Limb (tissue), 2 donors: ENCODE data around the gene NRDE2.
"Not testable (repeated sequence)": the region's sequence is repeated elsewhere in the genome, so short reads cannot be mapped to it uniquely, and the experiment has no call there.

Experiments used
- DNase-seq, 2 donors: peaks; one replicate each; pipeline ENCODE4 v3.0.0-alpha.2; 2016; ENCODE audit errors: extremely low spot score in 2 of 2

Gene NRDE2

GRCh38 chr14:90274808-90275457 is 56.8 kb downstream of the NRDE2 start:
- DNase-seq = no peak

- DNase-seq = no peak
Measured at GRCh38 chr14:90274019-90274418, 57.7 kb downstream of the NRDE2 start.

- no peak for DNase-seq
Measured at GRCh38 chr14:90273532-90273931, 58.2 kb downstream of the NRDE2 start.

- DNase-seq = no peak
Measured at GRCh38 chr14:90272523-90272922, 59.2 kb downstream of the NRDE2 start.

- DNase-seq = no peak
Measured at GRCh38 chr14:90268420-90268819, 63.3 kb downstream of the NRDE2 start.

- DNase-seq = no peak
Measured at GRCh38 chr14:90266441-90267154, 65.1 kb downstream of the NRDE2 start.

- DNase-seq = no peak
Measured at GRCh38 chr14:90263748-90264449, 67.8 kb downstream of the NRDE2 start.

GRCh38 chr14:90256354-90257131 is 75.2 kb downstream of the NRDE2 start, which contains the start of gene PSMC1:
TSS of gene PSMC1 (plus strand) at chr14:90256553. CDS start at chr14:90256598, 45 bp downstream.
- DNase-seq = peak; percentile 93

GRCh38 chr14:90255871-90256270 is 75.9 kb downstream of the NRDE2 start:
- no peak for DNase-seq

- DNase-seq = no peak
Measured at GRCh38 chr14:90253826-90254225, 77.9 kb downstream of the NRDE2 start.

- DNase-seq = no peak
Measured at GRCh38 chr14:90248594-90248993, 83.1 kb downstream of the NRDE2 start.

GRCh38 chr14:90247441-90247840 is 84.3 kb downstream of the NRDE2 start:
- not testable (repeated sequence) for DNase-seq

- DNase-seq = no peak
Measured at GRCh38 chr14:90246936-90247335, 84.8 kb downstream of the NRDE2 start.

- no peak for DNase-seq
Measured at GRCh38 chr14:90242444-90242843, 89.3 kb downstream of the NRDE2 start.

GRCh38 chr14:90239139-90239538 is 92.6 kb downstream of the NRDE2 start:
- DNase-seq = no peak

- DNase-seq = peak; percentile 20 to 79
Measured at GRCh38 chr14:90235179-90235976, 96.4 kb downstream of the NRDE2 start.

- DNase-seq = not testable (repeated sequence)
Measured at GRCh38 chr14:90229942-90230341, 101.8 kb downstream of the NRDE2 start.

GRCh38 chr14:90228478-90228877 is 103.3 kb downstream of the NRDE2 start:
- DNase-seq = no peak
